Measurements from ENCODE around the gene NTN3.

DNA sequence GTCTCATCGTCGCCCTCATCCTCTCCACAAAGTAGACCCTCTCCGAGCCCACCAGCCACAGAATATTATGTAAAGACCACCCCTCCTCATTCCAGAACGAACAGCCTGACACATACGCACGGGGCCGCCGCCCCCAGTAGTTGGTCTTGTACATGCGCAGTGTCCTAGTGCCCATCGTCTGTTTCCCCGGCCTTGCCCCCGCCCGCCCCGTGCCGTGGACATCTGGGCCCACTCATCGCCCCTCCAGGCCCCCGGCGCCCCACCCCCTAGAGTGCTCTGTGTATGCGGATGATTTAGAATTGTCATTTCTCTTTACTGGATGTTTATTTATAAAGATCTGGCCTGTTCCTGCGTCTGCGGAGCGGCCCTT is 48.6 kb downstream of the NTN3 start:
- TF ChIP-seq, protein P1, sequence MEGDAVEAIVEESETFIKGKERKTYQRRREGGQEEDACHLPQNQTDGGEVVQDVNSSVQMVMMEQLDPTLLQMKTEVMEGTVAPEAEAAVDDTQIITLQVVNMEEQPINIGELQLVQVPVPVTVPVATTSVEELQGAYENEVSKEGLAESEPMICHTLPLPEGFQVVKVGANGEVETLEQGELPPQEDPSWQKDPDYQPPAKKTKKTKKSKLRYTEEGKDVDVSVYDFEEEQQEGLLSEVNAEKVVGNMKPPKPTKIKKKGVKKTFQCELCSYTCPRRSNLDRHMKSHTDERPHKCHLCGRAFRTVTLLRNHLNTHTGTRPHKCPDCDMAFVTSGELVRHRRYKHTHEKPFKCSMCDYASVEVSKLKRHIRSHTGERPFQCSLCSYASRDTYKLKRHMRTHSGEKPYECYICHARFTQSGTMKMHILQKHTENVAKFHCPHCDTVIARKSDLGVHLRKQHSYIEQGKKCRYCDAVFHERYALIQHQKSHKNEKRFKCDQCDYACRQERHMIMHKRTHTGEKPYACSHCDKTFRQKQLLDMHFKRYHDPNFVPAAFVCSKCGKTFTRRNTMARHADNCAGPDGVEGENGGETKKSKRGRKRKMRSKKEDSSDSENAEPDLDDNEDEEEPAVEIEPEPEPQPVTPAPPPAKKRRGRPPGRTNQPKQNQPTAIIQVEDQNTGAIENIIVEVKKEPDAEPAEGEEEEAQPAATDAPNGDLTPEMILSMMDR (IDR thresholded peaks at IDR 0.05 in 8 of 11, conservative IDR thresholded peaks at IDR 0.05 in 3 of 11) = no peak
- TF ChIP-seq POLR2A (IDR thresholded peaks at IDR 0.05) = no peak
